PC-3 (cell line): ENCODE results near the gene FUS. TPM values are rescaled to one million over a fixed set of nuclear protein-coding genes. Genes with fewer than 3 reads are reported as not detected.
"Not testable (repeated sequence)": the region's sequence is repeated elsewhere in the genome, so short reads cannot be mapped to it uniquely, and the experiment has no call there.

Source experiments
- ATAC-seq: fragments of 200-7000 bp; cut with Tn5 transposase; 2 replicates; pipeline ENCODE4 v1.9.1; 2020; ENCODE audit warnings: mild to moderate bottlenecking, moderate library complexity
- BruUV-seq: library from RNA; stranded (reverse); fragments of 400-500 nt; replicated peaks from 2 replicates; lab custom pipeline; 2021; lab: Mats Ljungman, UMichigan
- CTCF ChIA-PET: fragments of 300-600 bp; sonication (Branson Sonifier 250); formaldehyde crosslinking; loops from one replicate; lab custom pipeline; 2022; ENCODE audit warnings: antibody characterized with exemption; lab: Charles Lee
- POLR2A ChIA-PET: fragments of 300-600 bp; sonication (Branson Sonifier 250); formaldehyde crosslinking; loops from one replicate; lab custom pipeline; 2022; ENCODE audit warnings: antibody characterized with exemption; ENCODE audit not compliant: unreplicated experiment; lab: Charles Lee
- DNase-seq: peaks from one replicate; pipeline ENCODE4 v3.0.0-alpha.2; 2015
- H2AFZ ChIP-seq: fragments of 300-600 bp; sonication (generic); 2 replicates; pipeline ENCODE4 v1.6.0; 2016; ENCODE audit warnings: antibody characterized with exemption, low read length
- H3F3A ChIP-seq: fragments of 300-600 bp; sonication (generic); one replicate; pipeline ENCODE4 v1.6.0; 2017; ENCODE audit warnings: antibody characterized with exemption, low read length, control low read depth, mild to moderate bottlenecking; ENCODE audit not compliant: unreplicated experiment
- H3K27ac ChIP-seq: fragments of 300-600 bp; sonication (generic); 2 replicates; pipeline ENCODE4 v1.5.1; 2016; ENCODE audit warnings: mild to moderate bottlenecking, low read length
- H3K27me3 ChIP-seq: fragments of 300-600 bp; sonication (generic); 2 replicates; pipeline ENCODE4 v1.6.1; 2016; ENCODE audit warnings: low read length, mixed read lengths
- H3K36me3 ChIP-seq: fragments of 300-600 bp; sonication (generic); 2 replicates; pipeline ENCODE4 v1.6.1; 2016; ENCODE audit warnings: low read depth, mixed run types, low read length, mixed read lengths
- H3K4me1 ChIP-seq: fragments of 300-600 bp; sonication (generic); 2 replicates; pipeline ENCODE4 v1.5.1; 2016; ENCODE audit warnings: low read length; ENCODE audit not compliant: insufficient read depth
- H3K4me2 ChIP-seq: fragments of 300-600 bp; sonication (generic); 2 replicates; pipeline ENCODE4 v1.6.0; 2016; ENCODE audit warnings: low read length
- H3K4me3 ChIP-seq: fragments of 300-600 bp; sonication (generic); 2 replicates; pipeline ENCODE4 v1.5.1; 2016; ENCODE audit warnings: mild to moderate bottlenecking, low read length, mixed read lengths
- H3K79me2 ChIP-seq: fragments of 300-600 bp; sonication (generic); 2 replicates; pipeline ENCODE4 v1.6.1; 2017; ENCODE audit warnings: low read length, mixed read lengths
- H3K9ac ChIP-seq: fragments of 300-600 bp; sonication (generic); 2 replicates; pipeline ENCODE4 v1.6.0; 2016; ENCODE audit warnings: mild to moderate bottlenecking, low read length
- H3K9me2 ChIP-seq: fragments of 300-600 bp; sonication (generic); replicated peaks from 2 replicates; pipeline ENCODE4 v1.6.1; 2016; ENCODE audit warnings: mixed run types, low read length, mixed read lengths
- H3K9me3 ChIP-seq: fragments of 300-600 bp; sonication (generic); 2 replicates; pipeline ENCODE4 v1.6.1; 2016; ENCODE audit warnings: low read length, mixed read lengths
- H4K20me1 ChIP-seq: fragments of 300-600 bp; sonication (generic); 2 replicates; pipeline ENCODE4 v1.6.1; 2016; ENCODE audit warnings: low read length, mixed read lengths
- EZH2 ChIP-seq: fragments of 300-600 bp; sonication (generic); IDR thresholded peaks from one replicate; pipeline ENCODE4 v1.6.1; 2017; ENCODE audit warnings: antibody characterized with exemption, mild to moderate bottlenecking, low read length; ENCODE audit not compliant: unreplicated experiment
- EZH2phosphoT487 ChIP-seq: fragments of 300-600 bp; sonication (generic); IDR thresholded peaks from 2 replicates; pipeline ENCODE4 v1.6.1; 2018; ENCODE audit warnings: mild to moderate bottlenecking, antibody characterized with exemption, low read length, borderline replicate concordance
- intact Hi-C: fragments of 100-400 bp; cut with micrococcal nuclease; formaldehyde crosslinking; loops from 2 replicates; pipeline ENCODE4 v1.9.0; 2023
- total RNA-seq: library from RNA; depleted of rRNA; stranded (reverse); fragments of >200 nt; gene quantifications from 2 replicates; pipeline ENCODE4 v1.2.3, GENCODE V29; 2014
- TF ChIP-seq, protein P1 (sequence below): fragments of 300-600 bp; sonication (generic); conservative IDR thresholded peaks from 2 replicates; pipeline ENCODE4 v1.5.1; 2017; ENCODE audit warnings: antibody characterized with exemption, low read depth, mild to moderate bottlenecking, low read length

The FUS gene
- total RNA-seq, 1 experiment from 2014 or later = 43.0 TPM

DNA sequence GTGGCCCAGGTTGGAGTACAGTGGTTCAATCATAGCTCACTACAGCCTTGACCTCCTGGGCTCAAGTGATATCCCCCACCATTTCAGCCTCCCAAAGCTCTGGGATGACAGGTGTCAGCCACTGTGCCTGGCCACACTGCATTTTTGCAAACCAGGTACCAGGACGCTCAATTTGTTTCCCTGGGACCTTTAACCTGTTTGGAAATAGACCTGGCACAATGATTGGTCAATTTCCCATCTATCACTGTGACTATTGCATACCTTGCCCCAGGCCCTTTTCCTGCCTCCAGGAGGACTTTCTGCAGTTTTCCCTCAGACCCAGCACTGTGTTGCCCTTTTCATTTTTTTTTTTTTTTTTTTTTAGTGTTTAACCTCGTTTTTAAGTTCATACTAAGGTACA lies 11.1 kb upstream of the FUS start:
- H3K36me3 ChIP-seq = no peaks in the 10 kb centered on the region
- no peaks in the 10 kb centered on the region for H3K79me2 ChIP-seq
- no peak overlapping the region for H3K4me2 ChIP-seq
- no peaks in the 10 kb centered on the region for H3F3A ChIP-seq
- H3K9me3 ChIP-seq = no peaks in the 10 kb centered on the region
- no peak overlapping the region for H3K27ac ChIP-seq
- H3K9ac ChIP-seq = no peak overlapping the region
- DNase-seq (peak; percentile 62), ATAC-seq (no peak)
- H3K4me1 ChIP-seq = no peaks in the 10 kb centered on the region; the same call in 1 of the 2 replicates
- no peak for TF ChIP-seq EZH2phosphoT487
- TF ChIP-seq, protein P1, sequence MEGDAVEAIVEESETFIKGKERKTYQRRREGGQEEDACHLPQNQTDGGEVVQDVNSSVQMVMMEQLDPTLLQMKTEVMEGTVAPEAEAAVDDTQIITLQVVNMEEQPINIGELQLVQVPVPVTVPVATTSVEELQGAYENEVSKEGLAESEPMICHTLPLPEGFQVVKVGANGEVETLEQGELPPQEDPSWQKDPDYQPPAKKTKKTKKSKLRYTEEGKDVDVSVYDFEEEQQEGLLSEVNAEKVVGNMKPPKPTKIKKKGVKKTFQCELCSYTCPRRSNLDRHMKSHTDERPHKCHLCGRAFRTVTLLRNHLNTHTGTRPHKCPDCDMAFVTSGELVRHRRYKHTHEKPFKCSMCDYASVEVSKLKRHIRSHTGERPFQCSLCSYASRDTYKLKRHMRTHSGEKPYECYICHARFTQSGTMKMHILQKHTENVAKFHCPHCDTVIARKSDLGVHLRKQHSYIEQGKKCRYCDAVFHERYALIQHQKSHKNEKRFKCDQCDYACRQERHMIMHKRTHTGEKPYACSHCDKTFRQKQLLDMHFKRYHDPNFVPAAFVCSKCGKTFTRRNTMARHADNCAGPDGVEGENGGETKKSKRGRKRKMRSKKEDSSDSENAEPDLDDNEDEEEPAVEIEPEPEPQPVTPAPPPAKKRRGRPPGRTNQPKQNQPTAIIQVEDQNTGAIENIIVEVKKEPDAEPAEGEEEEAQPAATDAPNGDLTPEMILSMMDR = no peak
- CTCF ChIA-PET = no interaction called here
- no peak overlapping the region for H3K4me3 ChIP-seq
- no peak overlapping the region for H2AFZ ChIP-seq
- intact Hi-C loops = no loop called here
- POLR2A ChIA-PET = no interaction called here
- no peaks in the 10 kb centered on the region for H3K27me3 ChIP-seq
- no peaks in the 10 kb centered on the region for H4K20me1 ChIP-seq
- H3K9me2 ChIP-seq = no peaks in the 10 kb centered on the region
- BruUV-seq = no TSS peak

DNA sequence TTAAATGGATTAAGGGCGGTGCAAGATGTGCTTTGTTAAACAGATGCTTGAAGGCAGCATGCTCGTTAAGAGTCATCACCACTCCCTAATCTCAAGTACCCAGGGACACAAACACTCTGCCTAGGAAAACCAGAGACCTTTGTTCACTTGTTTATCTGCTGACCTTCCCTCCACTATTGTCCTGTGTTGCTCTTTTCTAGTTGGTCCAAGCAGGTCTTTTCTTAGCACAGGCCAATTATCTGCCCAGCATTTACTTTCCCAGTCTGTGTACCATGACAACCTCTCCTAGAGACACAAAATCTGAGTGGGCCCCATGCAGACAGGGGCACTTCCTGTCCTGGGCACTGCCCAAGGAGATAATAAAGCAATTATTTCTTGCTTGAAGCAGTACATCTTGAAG lies 9.9 kb upstream of the FUS start:
- BruUV-seq, H3K9me3 ChIP-seq, H2AFZ ChIP-seq, intact Hi-C loops, H3K9me2 ChIP-seq, DNase-seq, H3K36me3 ChIP-seq, H3K27ac ChIP-seq, POLR2A ChIA-PET, H3K4me1 ChIP-seq, H3K4me2 ChIP-seq, H3F3A ChIP-seq, H3K4me3 ChIP-seq, H3K27me3 ChIP-seq, H3K79me2 ChIP-seq, CTCF ChIA-PET, ATAC-seq, H4K20me1 ChIP-seq, H3K9ac ChIP-seq: not testable (repeated sequence)

DNA sequence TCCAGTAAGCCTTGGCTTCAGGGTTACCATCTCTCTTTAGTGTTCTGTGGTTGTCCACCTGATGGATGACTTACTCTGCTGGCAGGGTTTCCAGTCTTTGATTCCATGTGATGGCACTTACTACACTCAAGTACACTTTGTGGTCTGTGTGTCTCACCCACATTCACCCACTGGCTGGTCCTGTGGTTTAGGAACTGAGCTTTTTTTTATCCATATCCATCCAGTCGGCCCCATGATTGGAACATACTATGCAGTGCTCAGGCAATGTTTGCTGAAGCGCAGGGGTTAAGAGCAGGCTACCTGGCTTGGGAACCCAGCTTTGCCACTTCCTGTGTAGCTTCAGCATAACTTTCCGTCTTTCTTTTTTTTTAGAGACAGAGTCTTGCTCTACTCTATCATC lies 2.8 kb upstream of the FUS start:
- peaks cover 29% of the 10 kb centered on the region for H3K79me2 ChIP-seq
- H3K4me2 ChIP-seq = no peak overlapping the region
- CTCF ChIA-PET = no interaction called here
- H3K4me1 ChIP-seq = peaks cover 6% of the 10 kb centered on the region; the same call in 1 of the 2 replicates
- peaks cover 8% of the 10 kb centered on the region for H3K36me3 ChIP-seq
- no peaks in the 10 kb centered on the region for H3K9me3 ChIP-seq
- DNase-seq = peak; percentile 73
- no peak overlapping the region for H3K27ac ChIP-seq
- POLR2A ChIA-PET = no interaction called here
- no peak overlapping the region for H3K9ac ChIP-seq
- no peak overlapping the region for H3K4me3 ChIP-seq
- BruUV-seq = no TSS peak
- H2AFZ ChIP-seq = no peak overlapping the region
- intact Hi-C loops = no loop called here
- no peak for ATAC-seq
- H4K20me1 ChIP-seq = peaks cover 17% of the 10 kb centered on the region
- no peaks in the 10 kb centered on the region for H3K27me3 ChIP-seq
- TF ChIP-seq EZH2 (no peak), EZH2phosphoT487 (no peak)
- TF ChIP-seq, protein P1 = no peak
- no peaks in the 10 kb centered on the region for H3F3A ChIP-seq
- H3K9me2 ChIP-seq = no peaks in the 10 kb centered on the region
